OCI-LY7 (cell line): ENCODE data around the gene OTOG. TPM values are rescaled to one million over a fixed set of nuclear protein-coding genes. Genes with fewer than 3 reads are reported as not detected.

Source experiments
- BruUV-seq: library from RNA; stranded (reverse); fragments of 400-500 nt; replicated peaks from 2 replicates; lab custom pipeline; 2021; lab: Mats Ljungman, UMichigan
- CTCF ChIA-PET: fragments of 300-600 bp; sonication (Branson Sonifier 250); formaldehyde crosslinking; loops from one replicate; lab custom pipeline; 2022; ENCODE audit warnings: antibody characterized with exemption; ENCODE audit not compliant: unreplicated experiment; lab: Charles Lee
- POLR2A ChIA-PET: fragments of 300-600 bp; sonication (Branson Sonifier 250); formaldehyde crosslinking; loops from one replicate; lab custom pipeline; 2022; ENCODE audit warnings: antibody characterized with exemption; lab: Charles Lee
- DNase-seq: peaks from one replicate; pipeline ENCODE4 v3.0.0-alpha.2; 2015; ENCODE audit warnings: low spot score
- H2AFZ ChIP-seq: fragments of 200-600 bp; sonication (generic), shearing (Covaris generic); 2 replicates; pipeline ENCODE4 v1.6.1; 2014; ENCODE audit warnings: mild to moderate bottlenecking, antibody characterized with exemption, low read length, moderate library complexity
- H3K27ac ChIP-seq: fragments of 200-600 bp; sonication (generic); 2 replicates; pipeline ENCODE4 v1.5.1; 2014; ENCODE audit warnings: mixed run types, low read depth, mild to moderate bottlenecking, moderate library complexity, low read length, inconsistent platforms; ENCODE audit not compliant: poor library complexity, severe bottlenecking
- H3K36me3 ChIP-seq: fragments of 200-600 bp; sonication (generic); 2 replicates; pipeline ENCODE4 v1.6.1; 2014; ENCODE audit warnings: mild to moderate bottlenecking, antibody characterized with exemption, low read length, moderate library complexity, mixed read lengths; ENCODE audit not compliant: insufficient read depth
- H3K4me1 ChIP-seq: fragments of 200-600 bp; sonication (generic); 2 replicates; pipeline ENCODE4 v1.5.1; 2014; ENCODE audit warnings: mild to moderate bottlenecking, low read length; ENCODE audit not compliant: insufficient read depth, poor library complexity, severe bottlenecking
- H3K4me2 ChIP-seq: fragments of 200-600 bp; sonication (generic); 2 replicates; pipeline ENCODE4 v1.6.1; 2014; ENCODE audit warnings: mild to moderate bottlenecking, low read length
- H3K4me3 ChIP-seq: fragments of 200-600 bp; sonication (generic); 2 replicates; pipeline ENCODE4 v1.5.1; 2014; ENCODE audit warnings: mild to moderate bottlenecking, low read depth, low read length; ENCODE audit not compliant: poor library complexity, severe bottlenecking
- H3K79me2 ChIP-seq: fragments of 200-600 bp; sonication (generic); 2 replicates; pipeline ENCODE4 v1.6.1; 2016; ENCODE audit warnings: low read depth, mild to moderate bottlenecking, low read length, moderate library complexity, mixed read lengths; ENCODE audit not compliant: insufficient read depth
- H3K9me2 ChIP-seq: fragments of 200-600 bp; sonication (generic); 2 replicates; pipeline ENCODE4 v1.6.1; 2016; ENCODE audit warnings: mild to moderate bottlenecking, low read length, mixed read lengths; ENCODE audit not compliant: insufficient read depth
- H3K9me3 ChIP-seq: fragments of 200-600 bp; sonication (generic); 2 replicates; pipeline ENCODE4 v1.6.1; 2014; ENCODE audit warnings: mild to moderate bottlenecking, mixed run types, low read length, mixed read lengths
- H4K20me1 ChIP-seq: fragments of 200-600 bp; sonication (generic); 2 replicates; pipeline ENCODE4 v1.6.1; 2014; ENCODE audit warnings: mild to moderate bottlenecking, antibody characterized with exemption, low read length, moderate library complexity, mixed read lengths; ENCODE audit not compliant: insufficient read depth
- EZH2phosphoT487 ChIP-seq: fragments of 200-600 bp; sonication (generic); IDR thresholded peaks from 2 replicates; pipeline ENCODE4 v1.6.1; 2018; ENCODE audit warnings: low read depth, borderline replicate concordance, mild to moderate bottlenecking, mixed run types, antibody characterized with exemption, low read length, moderate library complexity, mixed read lengths
- intact Hi-C: fragments of 100-400 bp; cut with micrococcal nuclease; formaldehyde crosslinking; loops from one replicate; pipeline ENCODE4 v1.10.0; 2022; ENCODE audit not compliant: unreplicated experiment
- total RNA-seq, 2 experiments: library from RNA; depleted of rRNA in 1 of 2; stranded (reverse); fragments of >200 nt in 1 of 2; shearing (Covaris generic) in 1 of 2; gene quantifications; 2 replicates each; pipeline ENCODE4 v1.2.3, GENCODE V29; 2014 to 2022
- TF ChIP-seq, protein P1 (sequence below): fragments of 200-600 bp; sonication (generic); conservative IDR thresholded peaks from 2 replicates; pipeline ENCODE4 v1.5.1; 2014; ENCODE audit warnings: mild to moderate bottlenecking, antibody characterized with exemption, low read length, moderate library complexity, mixed read lengths

Gene OTOG
- total RNA-seq, 2 experiments from 2014 or later = not detected

DNA sequence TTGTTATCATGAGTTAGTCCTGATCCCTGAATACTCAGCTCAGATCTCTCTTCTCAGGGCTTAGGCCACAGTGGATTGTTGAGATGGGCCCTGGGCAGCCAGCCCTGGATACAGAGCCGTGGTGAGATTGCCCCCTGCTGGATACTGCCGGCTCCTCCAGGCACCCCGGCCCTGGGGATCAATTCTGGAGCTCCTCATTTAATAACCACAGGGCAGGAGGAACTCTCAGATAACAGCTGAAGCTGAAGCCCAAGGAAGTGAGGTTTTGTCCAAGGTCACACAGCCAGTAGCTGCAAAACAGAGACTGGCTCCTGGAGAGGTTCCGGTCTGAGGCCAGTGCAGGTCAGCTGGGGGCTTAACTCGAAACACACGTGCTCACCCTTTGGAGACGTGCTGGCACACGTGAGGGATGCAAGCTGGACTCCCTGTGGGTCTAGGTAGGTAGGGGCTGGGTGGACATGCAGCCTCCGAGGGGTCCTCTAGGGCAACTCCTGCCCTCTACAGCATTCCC, 18.8 kb upstream of the OTOG start:
- Histone ChIP-seq H3K79me2 (no peaks in the 10 kb centered on the region), H2AFZ (no peak overlapping the region), H3K27ac (no peak overlapping the region), H3K36me3 (no peaks in the 10 kb centered on the region), H3K4me2 (no peak overlapping the region), H3K9me3 (no peaks in the 10 kb centered on the region), H3K4me1 (no peaks in the 10 kb centered on the region), H3K9me2 (no peaks in the 10 kb centered on the region), H3K4me3 (no peak overlapping the region), H4K20me1 (no peaks in the 10 kb centered on the region)
- BruUV-seq = no TSS peak
- POLR2A ChIA-PET = interaction anchor here (1.0 kb wide), 1 partner anchor 140 kb away, joined by 3 read pairs; the partner anchor contains the start of gene KCNJ11
- intact Hi-C loops = loop anchor here (1.0 to 10.0 kb wide), 4 partner anchors 144 to 583 kb away; no protein-coding TSS in a partner anchor
- CTCF ChIA-PET = interaction anchor here (0.7 to 1.8 kb wide), 5 partner anchors 9 to 174 kb away, joined by 3 to 14 read pairs (median 7); no protein-coding TSS in a partner anchor
- peak; percentile 51 for DNase-seq
- TF ChIP-seq, protein P1, sequence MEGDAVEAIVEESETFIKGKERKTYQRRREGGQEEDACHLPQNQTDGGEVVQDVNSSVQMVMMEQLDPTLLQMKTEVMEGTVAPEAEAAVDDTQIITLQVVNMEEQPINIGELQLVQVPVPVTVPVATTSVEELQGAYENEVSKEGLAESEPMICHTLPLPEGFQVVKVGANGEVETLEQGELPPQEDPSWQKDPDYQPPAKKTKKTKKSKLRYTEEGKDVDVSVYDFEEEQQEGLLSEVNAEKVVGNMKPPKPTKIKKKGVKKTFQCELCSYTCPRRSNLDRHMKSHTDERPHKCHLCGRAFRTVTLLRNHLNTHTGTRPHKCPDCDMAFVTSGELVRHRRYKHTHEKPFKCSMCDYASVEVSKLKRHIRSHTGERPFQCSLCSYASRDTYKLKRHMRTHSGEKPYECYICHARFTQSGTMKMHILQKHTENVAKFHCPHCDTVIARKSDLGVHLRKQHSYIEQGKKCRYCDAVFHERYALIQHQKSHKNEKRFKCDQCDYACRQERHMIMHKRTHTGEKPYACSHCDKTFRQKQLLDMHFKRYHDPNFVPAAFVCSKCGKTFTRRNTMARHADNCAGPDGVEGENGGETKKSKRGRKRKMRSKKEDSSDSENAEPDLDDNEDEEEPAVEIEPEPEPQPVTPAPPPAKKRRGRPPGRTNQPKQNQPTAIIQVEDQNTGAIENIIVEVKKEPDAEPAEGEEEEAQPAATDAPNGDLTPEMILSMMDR = peak; percentile 89
- no peak for TF ChIP-seq EZH2phosphoT487

DNA sequence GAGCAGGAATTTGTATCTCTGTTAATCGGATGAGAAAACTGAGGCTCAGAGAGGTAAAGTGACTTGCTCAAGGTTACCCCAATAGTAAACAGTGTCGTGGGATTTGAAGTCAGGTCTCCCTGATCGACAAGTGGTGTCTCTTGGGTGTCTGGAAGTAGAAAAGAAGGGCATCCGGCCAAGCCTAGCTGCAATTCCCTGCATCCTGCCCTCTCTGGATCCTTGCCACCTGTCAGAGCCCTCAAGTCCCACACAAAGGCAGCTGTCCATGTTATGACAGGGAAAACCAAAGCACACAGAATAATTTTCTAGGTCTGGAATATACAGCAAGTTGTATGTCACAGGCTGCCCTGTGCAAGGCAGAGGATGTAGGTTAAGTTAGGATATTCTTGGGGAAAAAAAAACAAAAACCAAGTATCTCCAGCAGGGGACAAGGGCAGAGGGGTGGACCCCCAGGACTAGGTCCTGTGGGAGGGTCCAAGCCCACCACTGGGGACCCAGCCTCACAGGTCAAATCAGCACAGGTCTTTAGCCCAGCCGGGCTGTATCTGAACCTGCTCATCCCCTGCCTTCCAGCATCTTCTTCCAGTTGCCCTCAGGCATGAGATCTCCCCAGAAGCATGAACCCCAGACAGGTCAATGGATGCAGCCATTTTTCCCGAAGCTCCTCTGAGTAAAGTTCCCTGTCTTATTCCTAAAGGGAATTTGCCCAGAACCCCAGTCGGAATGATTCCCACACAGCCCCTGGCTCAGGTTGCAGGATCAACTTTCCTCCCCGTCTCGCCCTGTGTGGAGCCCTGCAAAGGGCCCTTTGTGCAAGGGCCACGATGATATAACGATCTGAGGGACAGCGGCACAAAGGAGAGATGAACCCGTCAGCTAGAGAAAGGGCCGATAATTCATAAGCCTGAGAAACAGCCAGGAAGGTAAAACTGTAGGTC, 17.9 kb upstream of the OTOG start:
- Histone ChIP-seq H3K9me3 (no peaks in the 10 kb centered on the region), H3K4me2 (no peak overlapping the region), H3K4me3 (no peak overlapping the region), H3K79me2 (no peaks in the 10 kb centered on the region), H2AFZ (no peak overlapping the region), H4K20me1 (no peaks in the 10 kb centered on the region), H3K27ac (no peak overlapping the region), H3K9me2 (no peaks in the 10 kb centered on the region), H3K36me3 (no peaks in the 10 kb centered on the region), H3K4me1 (no peaks in the 10 kb centered on the region)
- ChIA-PET CTCF (interaction anchor here (1.8 kb wide), 1 partner anchor 145 kb away, joined by 14 read pairs; no protein-coding TSS in a partner anchor), POLR2A (interaction anchor here (1.6 kb wide), 1 partner anchor 12 kb away, joined by 3 read pairs; no protein-coding TSS in a partner anchor)
- BruUV-seq = no TSS peak
- TF ChIP-seq, protein P1 = no peak
- TF ChIP-seq EZH2phosphoT487 = no peak
- intact Hi-C loops = loop anchor here (1.0 to 10.0 kb wide), 4 partner anchors 145 to 584 kb away; no protein-coding TSS in a partner anchor
- no peak for DNase-seq
